Activated T-helper 2 cell treated with anti-CD3 and anti-CD28 coated beads, Interferon-gamma antibody, Interleukin-2, Interleukin-4, amounts not matched to agents 10 μg/mL and 5 μg/mL and 100 μg/mL, durations not matched to agents 14 hours and 24 hours and 36 hours (primary cell): Measurements from ENCODE around the gene EFNB1. TPM values are rescaled to one million over a fixed set of nuclear protein-coding genes. Genes with fewer than 3 reads are reported as not detected.

Experiments used
- DNase-seq: peaks from one replicate; pipeline ENCODE4 v3.0.0; 2021; ENCODE audit warnings: low spot score
- H3K27ac Mint-ChIP-seq: one replicate; pipeline ENCODE4 v1.8.0; 2021; ENCODE audit warnings: mixed read lengths
- H3K27me3 Mint-ChIP-seq: one replicate; pipeline ENCODE4 v1.8.0; 2021; ENCODE audit warnings: low read depth, mixed read lengths
- H3K36me3 Mint-ChIP-seq: one replicate; pipeline ENCODE4 v1.8.0; 2021; ENCODE audit warnings: low read depth, mixed read lengths
- H3K4me1 Mint-ChIP-seq: one replicate; pipeline ENCODE4 v1.8.0; 2021; ENCODE audit warnings: low read depth, mixed read lengths
- H3K4me3 Mint-ChIP-seq: one replicate; pipeline ENCODE4 v1.8.0; 2021; ENCODE audit warnings: low read depth, mild to moderate bottlenecking, moderate library complexity, mixed read lengths
- H3K9me3 Mint-ChIP-seq: one replicate; pipeline ENCODE4 v1.8.0; 2021; ENCODE audit warnings: mixed read lengths
- intact Hi-C: fragments of 100-400 bp; cut with micrococcal nuclease; formaldehyde crosslinking; loops from one replicate; pipeline ENCODE4 v1.15.1; 2023
- total RNA-seq: library from RNA; stranded (reverse); gene quantifications from 2 replicates; pipeline ENCODE4 v1.2.3, GENCODE V29; 2022

Gene EFNB1
- total RNA-seq, 1 donor from 2014 or later: 7.4 TPM

DNA sequence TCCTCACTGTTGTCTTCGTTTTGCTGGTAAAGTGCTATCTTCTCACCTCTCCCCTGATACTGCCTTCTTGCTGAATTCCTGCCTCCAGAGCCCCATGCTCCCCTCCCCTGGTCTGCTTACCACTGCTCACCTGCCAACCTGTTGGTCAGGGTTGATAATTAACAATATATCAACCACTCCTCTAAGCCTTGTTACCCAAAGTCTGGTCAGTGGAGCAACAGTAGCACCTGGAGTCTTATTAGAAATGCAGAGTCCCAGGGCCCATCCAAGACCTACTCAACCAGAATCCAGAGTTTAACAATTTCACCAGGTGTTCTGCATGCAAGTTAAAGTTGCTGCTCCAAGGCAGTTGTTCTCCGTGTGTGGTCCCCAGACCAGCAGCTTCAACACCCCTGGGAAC, 55.0 kb downstream of the EFNB1 start:
- intact Hi-C loops: no loop called here
- Mint-ChIP-seq H3K4me3 (no peak overlapping the region), H3K27me3 (no peaks in the 10 kb centered on the region), H3K36me3 (no peaks in the 10 kb centered on the region), H3K4me1 (no peaks in the 10 kb centered on the region), H3K9me3 (no peaks in the 10 kb centered on the region), H3K27ac (no peak overlapping the region)
- no peak for DNase-seq

DNA sequence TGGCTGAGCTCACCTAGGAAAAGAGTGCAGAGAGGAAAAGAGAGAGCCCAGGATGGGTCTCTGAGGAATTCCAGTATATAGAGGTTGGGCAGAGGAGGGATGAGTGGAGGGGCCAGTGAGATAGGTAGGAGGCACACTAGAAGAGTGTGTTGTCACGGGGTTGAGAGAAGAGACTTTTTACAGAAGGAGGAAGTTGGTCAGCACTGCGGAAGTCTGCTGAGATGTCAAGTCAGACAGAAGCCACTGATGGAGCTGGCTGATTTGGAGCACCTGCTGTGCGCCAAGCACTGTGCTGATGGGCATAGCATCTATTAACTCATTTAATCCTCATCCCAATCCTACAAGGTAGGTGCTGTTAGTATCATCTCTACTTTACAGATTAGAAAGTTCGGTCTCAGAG, 60.4 kb downstream of the EFNB1 start:
- H3K36me3 Mint-ChIP-seq: no peaks in the 10 kb centered on the region
- H3K9me3 Mint-ChIP-seq: no peaks in the 10 kb centered on the region
- no peak overlapping the region for H3K27ac Mint-ChIP-seq
- intact Hi-C loops: no loop called here
- no peaks in the 10 kb centered on the region for H3K4me1 Mint-ChIP-seq
- no peak overlapping the region for H3K4me3 Mint-ChIP-seq
- DNase-seq: no peak
- no peaks in the 10 kb centered on the region for H3K27me3 Mint-ChIP-seq

Other genes starting within 250 kb of the EFNB1 start
- 7.5 and 7.9 TPM in 2 replicates for gene STARD8, start 181.4 kb upstream of the EFNB1 start, total RNA-seq